Adrenal gland (tissue), 12 donors: ENCODE results near the gene ATP6V1G3. TPM values are rescaled to one million over a fixed set of nuclear protein-coding genes. Genes with fewer than 3 reads are reported as not detected.

ENCODE experiments used
- DNase-seq, 7 donors: peaks; one replicate each; pipeline ENCODE4 v3.0.0-alpha.2; 2019 to 2020
- H3K27ac ChIP-seq, 5 donors: fragments of 200-600 bp; sonication (generic) in 4 of 5; 1 replicate in 3 of 5; 2 replicates in 2 of 5; pipeline versions ENCODE4 v1.5.1 to v1.8.0; 2016 to 2020; ENCODE audit warnings: mild to moderate bottlenecking in 1 of 5
- H3K27me3 ChIP-seq: fragments of 200-600 bp; 2 replicates; pipeline ENCODE4 v1.8.0; 2021
- H3K36me3 ChIP-seq, 2 donors: fragments of 200-600 bp; replicated peaks in 1 of 2; 1 replicate in 1 of 2; 2 replicates in 1 of 2; pipeline versions ENCODE4 v1.5.1 to v1.8.0; 2018 to 2022
- H3K4me1 ChIP-seq, 2 donors: fragments of 200-600 bp; replicated peaks in 1 of 2; 1 replicate in 1 of 2; 2 replicates in 1 of 2; pipeline versions ENCODE4 v1.5.1 to v1.8.0; 2018 to 2021
- H3K4me3 ChIP-seq, 4 donors: fragments of 200-600 bp; sonication (generic) in 3 of 4; one replicate each; pipeline ENCODE4 v1.5.1; 2016 to 2018
- H3K9me3 ChIP-seq, 3 donors: fragments of 200-600 bp; sonication (generic) in 1 of 3; replicated peaks in 1 of 3; 1 replicate in 2 of 3; 2 replicates in 1 of 3; pipeline versions ENCODE4 v1.5.1 to v1.8.0; 2016 to 2021
- CTCF ChIP-seq, 6 experiments: fragments of 450-650 bp in 4 of 6; fragments of 200-600 bp in 2 of 6; sonication (generic) in 1 of 6; IDR thresholded peaks; 1 replicate in 5 of 6; 2 replicates in 1 of 6; pipeline versions ENCODE4 v1.5.1 to v1.8.0; 2016 to 2021; ENCODE audit warnings: antibody characterized with exemption in 6 of 6, mild to moderate bottlenecking in 2 of 6, moderate library complexity in 1 of 6
- POLR2A ChIP-seq, 2 donors: fragments of 450-650 bp; IDR thresholded peaks; one replicate each; pipeline ENCODE4 v1.6.1; 2017; ENCODE audit warnings: antibody characterized with exemption in 2 of 2, mild to moderate bottlenecking in 2 of 2, moderate library complexity in 1 of 2
- WGBS, 4 donors: extraction: QIAGEN DNeasy Blood & Tissue Kit in 2 of 4; methylation state at CpG; one replicate each; pipeline versions ENCODE4 v1.1.5 to v1.1.7; 2013 to 2017; 5-methylcytosine and 5-hydroxymethylcytosine counted together
- intact Hi-C, 2 donors: fragments of 100-400 bp; cut with DNase I; formaldehyde crosslinking; loops; one replicate each; pipeline versions ENCODE4 v1.14.1 to v1.15.0; 2022 to 2023
- polyA plus RNA-seq, 3 donors: library from polyadenylated mRNA; stranded (reverse); fragments of 200-250 nt in 2 of 3; fragments of 350-450 nt in 1 of 3; fragmentation: Illumina TruSeq in 1 of 3; extraction: RNeasy Lipid Tissue Mini Kit (QIAGEN cat#74804) in 1 of 3; gene quantifications; one replicate each; pipeline ENCODE4 v1.2.3, GENCODE V29; 2013 to 2014
- total RNA-seq, 9 donors: library from RNA; depleted of rRNA in 4 of 9; stranded (reverse); fragments of >200 nt in 4 of 9; fragments of 120-200 nt in 1 of 9; fragmentation: NEBNext Ultra II Directional in 1 of 9; extraction: Animal tissue kit (Norgen Biotek cat#: 25700) in 1 of 9; gene quantifications; one replicate each; pipeline versions ENCODE4 v1.1.0 to v1.2.4, GENCODE V29; 2013 to 2023
- donor health status: healthy with polysubstance abuse.
- donor health status: Bipolar disorder and iron deficiency.
- donor health status: DM: yes; HTN: yes; CAD: no.
- donor health status: DM: no; HTN: no; CAD: no.
- donor health status: DM: no; HTN: no; CAD: no.
- donor health status: DM: yes; HTN: yes; CAD: no.

Gene ATP6V1G3
- total and polyA plus RNA-seq, 12 donors = not detected

DNA sequence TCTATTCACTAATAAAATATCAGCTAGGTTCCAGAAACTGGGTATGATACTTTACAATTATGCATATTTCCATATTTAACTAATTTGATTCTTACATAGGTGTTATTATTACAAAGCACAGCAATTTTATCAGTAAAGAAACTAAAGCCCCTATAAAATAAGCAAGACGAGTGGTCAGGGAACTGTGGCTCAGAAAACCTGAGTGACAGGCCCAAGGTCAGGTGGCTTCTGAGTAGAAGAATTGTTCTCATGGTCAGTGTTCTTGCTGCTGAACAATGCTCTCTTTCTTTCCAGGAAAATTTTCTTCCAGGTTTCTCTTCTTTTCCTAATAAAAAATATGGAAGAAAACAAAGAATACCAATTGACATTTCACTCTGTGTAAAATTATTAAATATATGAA, 2.2 kb upstream of the ATP6V1G3 start:
- TF ChIP-seq POLR2A (IDR thresholded peaks at IDR 0.05) = no peak
- no peak for TF ChIP-seq CTCF (IDR thresholded peaks at IDR 0.05)
- no peak overlapping the region for H3K27ac ChIP-seq
- H3K9me3 ChIP-seq = no peaks in the 10 kb centered on the region
- H3K4me3 ChIP-seq = no peak overlapping the region
- intact Hi-C loops = no loop called here
- no peaks in the 10 kb centered on the region for H3K4me1 ChIP-seq
- H3K36me3 ChIP-seq = no peaks in the 10 kb centered on the region
- no peaks in the 10 kb centered on the region for H3K27me3 ChIP-seq
- 45 to 52% (median 48%) methylated on average over 1 of the region's 1 CpG for WGBS, 4 donors
- no peak for DNase-seq

- intact Hi-C loops = no loop called here
- Histone ChIP-seq H3K27ac (no peak overlapping the region), H3K4me1 (no peaks in the 10 kb centered on the region), H3K27me3 (no peaks in the 10 kb centered on the region), H3K36me3 (no peaks in the 10 kb centered on the region), H3K4me3 (no peak overlapping the region), H3K9me3 (no peaks in the 10 kb centered on the region)
- TF ChIP-seq CTCF (IDR thresholded peaks at IDR 0.05) = no peak
- no peak for TF ChIP-seq POLR2A (IDR thresholded peaks at IDR 0.05)
- 80 to 89% (median 82%) methylated on average over 3 of the region's 3 CpGs for WGBS, 4 donors
- DNase-seq = no peak
These were observed 1.3 kb upstream of the ATP6V1G3 start for GRCh38 chr1:198541737-198542136.

GRCh38 chr1:198538579-198539364, 1.7 kb downstream of the ATP6V1G3 start:
- TF ChIP-seq POLR2A (IDR thresholded peaks at IDR 0.05) (no peak), CTCF (IDR thresholded peaks at IDR 0.05) (no peak)
- 87 to 93% (median 89%) methylated on average over 7 of the region's 7 CpGs for WGBS, 4 donors
- H3K4me3 ChIP-seq = no peak overlapping the region
- no peaks in the 10 kb centered on the region for H3K36me3 ChIP-seq
- intact Hi-C loops = no loop called here
- no peaks in the 10 kb centered on the region for H3K9me3 ChIP-seq
- DNase-seq = no peak
- H3K27ac ChIP-seq = no peak overlapping the region
- H3K27me3 ChIP-seq = no peaks in the 10 kb centered on the region
- no peaks in the 10 kb centered on the region for H3K4me1 ChIP-seq

GRCh38 chr1:198535631-198536030, 4.8 kb downstream of the ATP6V1G3 start:
- no peak for DNase-seq
- no peaks in the 10 kb centered on the region for H3K4me1 ChIP-seq
- intact Hi-C loops = no loop called here
- no peaks in the 10 kb centered on the region for H3K36me3 ChIP-seq
- no peak overlapping the region for H3K4me3 ChIP-seq
- H3K9me3 ChIP-seq = no peaks in the 10 kb centered on the region
- no peaks in the 10 kb centered on the region for H3K27me3 ChIP-seq
- H3K27ac ChIP-seq = no peak overlapping the region
- TF ChIP-seq POLR2A (IDR thresholded peaks at IDR 0.05) (no peak), CTCF (IDR thresholded peaks at IDR 0.05) (no peak)
